HG03521 (cell line): ENCODE measurements around the gene TTC34.
"Not testable (repeated sequence)": the region's sequence is repeated elsewhere in the genome, so short reads cannot be mapped to it uniquely, and the experiment has no call there.

ENCODE experiments used
- ATAC-seq: cut with Tn5 transposase; IDR thresholded peaks from one replicate; pipeline ENCODE4 v1.9.1; 2021; ENCODE audit warnings: mild to moderate bottlenecking, moderate library complexity; ENCODE audit not compliant: unreplicated experiment

Gene TTC34

DNA sequence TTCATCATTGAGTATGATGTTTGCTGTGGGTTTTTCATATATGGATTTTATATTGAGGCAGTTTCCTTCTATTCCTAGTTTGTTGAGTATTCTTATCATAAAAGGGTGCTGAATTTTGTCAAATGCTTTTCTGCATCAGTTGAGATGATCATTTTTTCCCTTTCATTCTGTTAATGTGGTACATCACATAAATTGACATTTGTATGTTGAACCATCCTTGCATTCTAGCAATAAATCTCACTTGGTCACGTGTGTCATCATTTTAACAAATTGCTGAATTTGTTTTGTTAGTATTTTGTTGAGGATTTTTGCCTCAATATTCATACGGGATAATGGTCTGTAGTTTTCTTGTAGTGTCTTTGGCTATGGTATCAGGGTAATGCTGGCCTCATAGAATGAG, 19.9 kb downstream of the TTC34 start:
- ATAC-seq = no peak

DNA sequence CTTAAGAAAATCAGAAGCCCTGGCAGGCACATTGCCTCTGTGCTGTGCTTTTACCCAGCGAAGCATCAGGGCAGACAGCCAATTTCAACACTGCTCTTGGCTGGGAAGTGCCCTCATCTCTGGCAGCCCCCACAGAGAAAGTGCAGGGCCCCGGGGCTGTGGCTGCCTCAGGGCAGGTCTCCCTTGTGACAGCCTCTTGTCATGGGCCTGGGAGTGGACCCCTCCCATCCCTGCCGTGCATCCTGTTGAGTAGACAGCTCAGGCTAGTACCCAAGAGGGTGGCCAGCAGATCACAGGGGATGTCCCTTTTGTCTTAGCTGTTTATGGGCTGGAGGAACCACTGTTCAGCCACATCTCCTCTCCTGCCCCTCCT, 23.3 kb downstream of the TTC34 start:
- ATAC-seq = no peak

- ATAC-seq = no peak
Observed at GRCh38 chr1:2777424-2778219, 23.9 kb downstream of the TTC34 start.

DNA sequence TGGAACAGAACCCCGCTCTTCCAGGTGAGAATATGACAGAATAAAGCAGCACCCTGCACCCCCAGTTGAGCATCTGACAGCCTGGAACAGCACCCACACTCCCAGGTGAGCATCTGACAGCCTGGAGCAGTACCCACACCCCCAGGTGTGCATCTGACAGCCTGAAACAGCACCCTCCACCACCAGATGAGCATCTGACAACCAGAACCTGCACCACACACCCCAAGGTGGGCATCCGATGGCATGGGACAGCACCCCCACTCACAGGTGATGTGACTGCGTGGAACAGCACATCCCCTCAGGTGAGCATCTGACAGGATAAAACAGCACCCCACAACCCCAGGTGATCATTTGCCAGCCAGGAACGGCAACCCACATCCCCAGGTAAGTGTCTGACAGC, 26.2 kb downstream of the TTC34 start:
- ATAC-seq = not testable (repeated sequence)

DNA sequence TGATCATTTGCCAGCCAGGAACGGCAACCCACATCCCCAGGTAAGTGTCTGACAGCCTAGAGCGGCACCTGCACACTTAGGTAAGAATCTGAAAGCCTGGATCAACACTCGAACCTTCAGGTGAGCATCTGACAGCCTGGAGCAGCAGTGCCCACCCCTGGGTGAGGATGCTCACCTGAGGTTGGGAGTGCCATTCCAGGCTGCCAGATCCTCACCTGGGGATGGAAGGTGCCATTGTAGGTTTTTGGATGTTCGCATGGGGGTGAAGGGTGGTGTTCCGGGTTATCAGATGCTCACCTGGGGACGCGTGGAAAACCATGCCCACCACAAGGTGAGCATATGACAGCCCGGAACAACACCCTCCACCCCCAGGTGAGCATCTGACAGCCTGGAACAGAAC, 33.4 kb downstream of the TTC34 start:
- not testable (repeated sequence) for ATAC-seq

DNA sequence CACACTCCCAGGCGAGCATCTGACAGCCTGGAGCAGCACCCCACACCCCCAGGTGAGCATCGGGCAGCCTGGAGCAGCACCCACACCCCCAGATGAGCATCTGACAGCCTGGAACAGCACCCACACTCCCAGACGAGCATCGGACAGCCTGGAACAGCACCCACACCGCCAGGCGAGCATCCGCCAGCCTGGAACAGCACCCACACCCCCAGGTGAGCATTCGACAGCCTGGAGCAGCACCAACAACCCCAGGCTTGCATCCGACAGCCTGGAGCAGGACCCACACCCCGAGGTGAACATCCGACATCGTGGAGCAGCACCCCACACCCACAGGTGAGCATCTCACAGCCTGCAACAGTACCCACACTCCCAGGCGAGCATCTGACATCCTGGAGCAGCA, 42.1 kb downstream of the TTC34 start:
- ATAC-seq = not testable (repeated sequence)

GRCh38 chr1:2757519-2757918, 44.0 kb downstream of the TTC34 start:
- not testable (repeated sequence) for ATAC-seq

DNA sequence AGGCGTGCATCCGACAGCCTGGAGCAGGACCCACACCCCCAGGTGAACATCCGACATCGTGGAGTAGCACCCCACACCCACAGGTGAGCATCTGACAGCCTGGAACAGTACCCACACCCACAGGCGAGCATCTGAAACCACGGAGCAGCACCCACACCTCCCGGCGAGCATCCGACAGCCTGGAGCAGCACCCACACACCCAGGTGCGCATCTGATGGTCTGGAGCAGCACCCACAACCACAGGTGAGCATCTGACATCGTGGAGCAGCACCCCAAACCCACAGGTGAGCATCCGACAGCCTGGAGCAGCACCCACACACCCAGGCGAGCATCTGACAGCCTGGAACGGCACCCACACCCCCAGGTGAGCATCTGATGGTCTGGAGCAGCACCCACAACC, 46.1 kb downstream of the TTC34 start:
- not testable (repeated sequence) for ATAC-seq

GRCh38 chr1:2754597-2754996, 46.9 kb downstream of the TTC34 start:
- not testable (repeated sequence) for ATAC-seq

- not testable (repeated sequence) for ATAC-seq
Observed at GRCh38 chr1:2752503-2752902, 49.0 kb downstream of the TTC34 start.

DNA sequence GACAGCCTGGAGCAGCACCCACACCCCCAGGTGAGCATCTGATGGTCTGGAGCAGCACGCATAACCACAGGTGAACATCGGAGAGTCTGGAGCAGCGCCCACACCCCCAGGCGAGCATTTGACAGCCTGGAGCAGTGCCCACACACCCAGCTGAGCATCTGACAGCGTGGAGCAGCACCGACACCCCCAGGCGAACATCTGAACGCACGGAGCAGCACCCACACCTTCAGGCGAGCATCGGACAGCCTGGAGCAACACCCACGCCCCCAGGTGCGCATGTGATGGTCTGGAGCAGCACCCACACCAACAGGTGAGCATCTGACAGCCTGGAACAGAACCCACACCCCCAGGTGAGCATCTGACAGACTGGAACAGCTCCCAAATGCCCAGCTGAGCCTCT, 49.6 kb downstream of the TTC34 start:
- ATAC-seq = not testable (repeated sequence)

- ATAC-seq = not testable (repeated sequence)
Observed at GRCh38 chr1:2750766-2751730, 50.4 kb downstream of the TTC34 start.

- ATAC-seq = not testable (repeated sequence)
Observed at GRCh38 chr1:2750041-2750680, 51.3 kb downstream of the TTC34 start.

DNA sequence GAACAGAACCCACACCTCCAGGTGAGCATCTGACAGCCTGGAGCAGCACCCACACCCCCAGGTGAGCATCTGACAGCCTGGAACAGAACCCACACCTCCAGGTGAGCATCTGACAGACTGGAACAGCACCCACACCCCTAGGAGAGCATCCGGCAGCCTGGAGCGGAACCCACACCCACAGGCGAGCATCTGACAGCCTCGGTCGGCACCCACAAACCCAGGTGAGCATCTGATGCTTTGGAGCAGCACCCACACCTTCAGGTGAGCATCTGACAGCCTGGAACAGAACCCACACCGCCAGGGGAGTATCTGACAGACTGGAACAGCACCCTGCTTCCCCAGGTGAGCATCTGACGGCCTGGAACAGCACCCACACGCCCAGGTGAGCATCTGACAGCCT, 52.9 kb downstream of the TTC34 start:
- ATAC-seq = not testable (repeated sequence)

- ATAC-seq = not testable (repeated sequence)
Observed at GRCh38 chr1:2694796-2695195, 106.7 kb downstream of the TTC34 start.

- ATAC-seq = not testable (repeated sequence)
Observed at GRCh38 chr1:2690180-2690579, 111.3 kb downstream of the TTC34 start.

DNA sequence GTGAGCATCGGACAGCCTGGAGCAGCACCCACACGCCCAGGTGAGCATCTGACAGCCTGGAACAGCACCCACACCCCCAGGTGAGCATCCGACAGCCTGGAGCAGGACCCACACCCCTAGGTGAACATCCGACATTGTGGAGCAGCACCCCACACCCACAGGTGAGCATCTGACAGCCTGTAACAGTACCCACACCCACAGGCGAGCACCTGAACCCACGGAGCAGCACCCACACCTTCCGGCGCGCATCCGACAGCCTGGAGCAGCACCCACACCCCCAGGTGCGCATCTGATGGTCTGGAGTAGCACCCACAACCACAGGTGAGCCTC, 113.2 kb downstream of the TTC34 start:
- ATAC-seq = not testable (repeated sequence)

DNA sequence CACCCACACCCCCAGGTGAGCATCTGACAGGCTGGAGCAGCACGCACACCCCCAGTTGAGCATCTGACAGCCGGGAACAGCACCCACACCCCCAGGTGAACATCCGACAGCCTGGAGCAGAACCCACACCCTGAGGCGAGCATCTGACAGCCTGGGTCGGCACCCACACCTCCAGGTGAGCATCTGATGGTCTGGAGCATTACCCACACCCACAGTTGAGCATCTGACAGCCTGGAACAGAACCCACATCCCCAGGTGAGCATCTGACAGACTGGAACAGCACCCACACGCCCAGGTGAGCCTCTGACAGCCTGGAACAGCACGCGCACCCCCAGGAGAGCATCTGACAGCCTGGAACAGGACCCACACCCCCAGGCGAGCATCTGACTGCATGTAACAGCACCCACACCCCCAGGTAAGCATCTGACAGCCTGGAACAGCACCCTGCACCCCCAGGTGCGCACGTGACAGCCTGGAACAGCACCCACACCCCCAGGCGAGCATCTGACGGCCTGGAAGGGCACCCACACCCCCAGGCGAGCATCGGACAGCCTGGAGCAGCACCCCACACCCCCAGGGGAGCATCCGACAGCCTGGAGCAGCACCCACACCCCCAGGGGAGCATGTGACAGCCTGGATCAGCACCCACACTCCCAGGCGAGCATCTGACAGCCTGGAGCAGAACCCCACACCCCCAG, 113.7 kb downstream of the TTC34 start:
- not testable (repeated sequence) for ATAC-seq

DNA sequence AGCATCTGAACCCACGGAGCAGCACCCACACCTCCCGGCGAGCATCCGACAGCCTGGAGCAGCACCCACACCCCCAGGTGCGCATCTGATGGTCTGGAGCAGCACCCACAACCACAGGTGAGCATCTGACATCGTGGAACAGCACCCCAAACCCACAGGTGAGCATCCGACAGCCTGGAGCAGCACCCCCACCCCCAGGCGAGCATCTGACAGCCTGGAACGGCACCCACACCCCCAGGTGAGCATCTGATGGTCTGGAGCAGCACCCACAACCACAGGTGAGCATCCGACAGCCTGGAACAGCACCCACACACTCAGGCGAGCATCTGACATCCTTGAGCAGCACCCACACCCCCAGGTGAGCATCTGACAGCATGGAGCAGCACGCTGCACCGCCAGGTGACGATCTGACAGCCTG, 114.3 kb downstream of the TTC34 start:
- ATAC-seq = not testable (repeated sequence)

DNA sequence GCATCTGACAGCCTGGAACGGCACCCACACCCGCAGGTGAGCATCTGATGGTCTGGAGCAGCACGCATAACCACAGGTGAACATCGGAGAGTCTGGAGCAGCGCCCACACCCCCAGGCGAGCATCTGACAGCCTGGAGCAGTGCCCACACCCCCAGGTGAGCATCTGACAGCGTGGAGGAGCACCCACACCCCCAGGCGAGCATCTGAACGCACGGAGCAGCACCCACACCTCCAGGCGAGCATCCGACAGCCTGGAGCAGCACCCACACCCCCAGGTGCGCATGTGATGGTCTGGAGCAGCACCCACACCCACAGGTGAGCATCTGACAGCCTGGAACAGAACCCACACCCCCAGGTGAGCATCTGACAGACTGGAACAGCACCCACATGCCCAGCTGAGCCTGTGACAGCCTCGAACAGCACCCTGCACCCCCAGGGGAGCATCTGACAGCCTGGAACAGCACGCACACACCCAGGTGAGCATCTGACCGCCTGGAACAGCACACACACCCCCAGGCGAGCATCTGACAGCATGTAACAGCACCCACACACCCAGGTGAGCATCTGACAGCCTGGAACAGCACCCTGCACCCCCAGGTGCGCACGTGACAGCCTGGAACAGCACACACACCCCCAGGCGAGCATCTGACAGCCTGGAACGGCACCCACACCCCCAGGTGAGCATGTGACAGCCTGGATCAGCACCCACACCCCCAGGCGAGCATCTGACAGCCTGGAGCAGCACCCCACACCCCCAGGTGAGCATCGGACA, 115.2 kb downstream of the TTC34 start:
- not testable (repeated sequence) for ATAC-seq
